ENCODE results near the gene ATG7.

Gene ATG7

GRCh38 chr3:11272906-11273574 is 843 bp downstream of the ATG7 start:
- TF ChIP-seq EZH2phosphoT487 (IDR thresholded peaks at IDR 0.05; ENCODE audit: borderline replicate concordance, low read length) (no peak), CTCF (IDR thresholded peaks at IDR 0.05; ENCODE audit: low read depth, low read length, poor library complexity, severe bottlenecking) (no peak)
- no peaks in the 10 kb centered on the region for H3K9me3 ChIP-seq (ENCODE audit: control insufficient read depth, insufficient read depth, low read length)
- peak overlapping the region; percentile 66 for H3K4me2 ChIP-seq (ENCODE audit: low read length)
- H3K79me2 ChIP-seq (ENCODE audit: control insufficient read depth, low read length), result peaks cover 40% of the 10 kb centered on the region
- H3K4me3 ChIP-seq (ENCODE audit: low read length), result peak overlapping the region; percentile 91
- H3K27me3 ChIP-seq (ENCODE audit: control insufficient read depth, low read length), result no peaks in the 10 kb centered on the region
- H3K36me3 ChIP-seq (ENCODE audit: control insufficient read depth, low read length), result peaks cover 20% of the 10 kb centered on the region
- H3K27ac ChIP-seq (ENCODE audit: low read depth, low read length), result peak overlapping the region; percentile 42
- no peaks in the 10 kb centered on the region for H3F3A ChIP-seq (ENCODE audit: control insufficient read depth, insufficient read depth)
- H3K4me1 ChIP-seq (ENCODE audit: control insufficient read depth, low read length), result peaks cover 19% of the 10 kb centered on the region
- H3K9me2 ChIP-seq (replicated peaks; ENCODE audit: control insufficient read depth, low read length), result no peaks in the 10 kb centered on the region
- H4K20me1 ChIP-seq (ENCODE audit: control insufficient read depth, insufficient read depth, low read depth, low read length), result no peaks in the 10 kb centered on the region

GRCh38 chr3:11273891-11274291 is 1.7 kb downstream of the ATG7 start:
- Histone ChIP-seq H3K9me2 (replicated peaks; ENCODE audit: control insufficient read depth, low read length) (no peaks in the 10 kb centered on the region), H3K4me1 (ENCODE audit: control insufficient read depth, low read length) (peaks cover 19% of the 10 kb centered on the region), H3K4me3 (ENCODE audit: low read length) (peak overlapping the region; percentile 91), H3K9me3 (ENCODE audit: control insufficient read depth, insufficient read depth, low read length) (no peaks in the 10 kb centered on the region), H3K36me3 (ENCODE audit: control insufficient read depth, low read length) (peaks cover 20% of the 10 kb centered on the region), H3K4me2 (ENCODE audit: low read length) (peak overlapping the region; percentile 66), H3F3A (ENCODE audit: control insufficient read depth, insufficient read depth) (no peaks in the 10 kb centered on the region), H3K79me2 (ENCODE audit: control insufficient read depth, low read length) (peaks cover 40% of the 10 kb centered on the region), H4K20me1 (ENCODE audit: control insufficient read depth, insufficient read depth, low read depth, low read length) (no peaks in the 10 kb centered on the region), H3K27me3 (ENCODE audit: control insufficient read depth, low read length) (no peaks in the 10 kb centered on the region), H3K27ac (ENCODE audit: low read depth, low read length) (no peak overlapping the region)
- TF ChIP-seq EZH2phosphoT487 (IDR thresholded peaks at IDR 0.05; ENCODE audit: borderline replicate concordance, low read length), result no peak
- no peak for TF ChIP-seq CTCF (IDR thresholded peaks at IDR 0.05; ENCODE audit: low read depth, low read length, poor library complexity, severe bottlenecking)

- no peak for TF ChIP-seq CTCF (IDR thresholded peaks at IDR 0.05; ENCODE audit: low read depth, low read length, poor library complexity, severe bottlenecking)
- no peak for TF ChIP-seq EZH2phosphoT487 (IDR thresholded peaks at IDR 0.05; ENCODE audit: borderline replicate concordance, low read length)
- Histone ChIP-seq H3K4me1 (ENCODE audit: control insufficient read depth, low read length) (peaks cover 19% of the 10 kb centered on the region), H3K9me2 (replicated peaks; ENCODE audit: control insufficient read depth, low read length) (no peaks in the 10 kb centered on the region), H3K27me3 (ENCODE audit: control insufficient read depth, low read length) (no peaks in the 10 kb centered on the region), H3K36me3 (ENCODE audit: control insufficient read depth, low read length) (peaks cover 20% of the 10 kb centered on the region), H3K4me3 (ENCODE audit: low read length) (no peak overlapping the region), H3K9me3 (ENCODE audit: control insufficient read depth, insufficient read depth, low read length) (no peaks in the 10 kb centered on the region), H3K79me2 (ENCODE audit: control insufficient read depth, low read length) (peaks cover 43% of the 10 kb centered on the region), H3F3A (ENCODE audit: control insufficient read depth, insufficient read depth) (no peaks in the 10 kb centered on the region), H3K27ac (ENCODE audit: low read depth, low read length) (no peak overlapping the region), H3K4me2 (ENCODE audit: low read length) (no peak overlapping the region), H4K20me1 (ENCODE audit: control insufficient read depth, insufficient read depth, low read depth, low read length) (no peaks in the 10 kb centered on the region)
These were observed 2.5 kb downstream of the ATG7 start for GRCh38 chr3:11274566-11275142.

Data from DOHH2 (cell line).